ENCODE measurements around the gene PPP2R5B. TPM values are rescaled to one million over a fixed set of nuclear protein-coding genes. Genes with fewer than 3 reads are reported as not detected.

The PPP2R5B gene
- total RNA-seq, 1 donor from 2014 or later, result 8.2 TPM

- no peaks in the 10 kb centered on the region for H3K27me3 ChIP-seq (ENCODE audit: control insufficient read depth, insufficient read depth, low read length)
- DNase-seq (ENCODE audit: low read depth) (peak; percentile 64), FAIRE-seq (no peak)
- H3K36me3 ChIP-seq (ENCODE audit: control insufficient read depth, insufficient read depth, low read length), result peaks cover 21% of the 10 kb centered on the region
- no peak for TF ChIP-seq CTCF (IDR thresholded peaks at IDR 0.05; ENCODE audit: insufficient read depth, low read length, severe bottlenecking)
- H3K4me3 ChIP-seq (ENCODE audit: low read depth, low read length), result no peak overlapping the region
Measured at GRCh38 chr11:64900263-64900678, 24.2 kb upstream of the PPP2R5B start.

DNA sequence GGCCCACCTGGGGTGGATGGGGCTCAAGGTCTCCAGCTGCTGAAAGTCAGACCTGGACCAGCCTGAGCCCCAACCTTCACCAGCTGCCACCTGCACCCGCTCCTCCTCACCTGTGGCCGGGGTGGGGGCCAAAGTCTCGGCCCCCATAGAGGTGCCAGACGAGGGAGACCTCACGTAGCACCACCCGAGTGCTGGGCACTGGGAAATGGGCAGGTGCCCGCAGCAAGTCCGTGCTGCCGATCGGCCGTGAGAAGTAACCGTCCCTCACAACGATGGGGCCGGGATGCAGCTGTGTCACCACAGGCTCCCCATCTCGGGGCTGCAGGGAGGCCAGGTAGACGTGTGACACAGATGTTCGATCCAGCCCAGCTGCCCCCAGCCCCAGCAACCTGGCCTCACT is 23.7 kb upstream of the PPP2R5B start:
- no peak for TF ChIP-seq CTCF (IDR thresholded peaks at IDR 0.05; ENCODE audit: insufficient read depth, low read length, severe bottlenecking)
- H3K36me3 ChIP-seq (ENCODE audit: control insufficient read depth, insufficient read depth, low read length), result peaks cover 23% of the 10 kb centered on the region
- no peak for FAIRE-seq

GRCh38 chr11:64902102-64902900 is 22.2 kb upstream of the PPP2R5B start:
- no peak for DNase-seq (ENCODE audit: low read depth)
- Histone ChIP-seq H3K36me3 (ENCODE audit: control insufficient read depth, insufficient read depth, low read length) (peaks cover 31% of the 10 kb centered on the region), H3K4me3 (ENCODE audit: low read depth, low read length) (no peak overlapping the region), H3K27me3 (ENCODE audit: control insufficient read depth, insufficient read depth, low read length) (no peaks in the 10 kb centered on the region)
- TF ChIP-seq CTCF (IDR thresholded peaks at IDR 0.05; ENCODE audit: insufficient read depth, low read length, severe bottlenecking), result no peak
- no peak for FAIRE-seq

More for the DNA sequence above, 23.7 kb upstream of the PPP2R5B start:
- DNase-seq (ENCODE audit: low read depth), result no peak
- Histone ChIP-seq H3K27me3 (ENCODE audit: control insufficient read depth, insufficient read depth, low read length) (no peaks in the 10 kb centered on the region), H3K4me3 (ENCODE audit: low read depth, low read length) (no peak overlapping the region)

DNA sequence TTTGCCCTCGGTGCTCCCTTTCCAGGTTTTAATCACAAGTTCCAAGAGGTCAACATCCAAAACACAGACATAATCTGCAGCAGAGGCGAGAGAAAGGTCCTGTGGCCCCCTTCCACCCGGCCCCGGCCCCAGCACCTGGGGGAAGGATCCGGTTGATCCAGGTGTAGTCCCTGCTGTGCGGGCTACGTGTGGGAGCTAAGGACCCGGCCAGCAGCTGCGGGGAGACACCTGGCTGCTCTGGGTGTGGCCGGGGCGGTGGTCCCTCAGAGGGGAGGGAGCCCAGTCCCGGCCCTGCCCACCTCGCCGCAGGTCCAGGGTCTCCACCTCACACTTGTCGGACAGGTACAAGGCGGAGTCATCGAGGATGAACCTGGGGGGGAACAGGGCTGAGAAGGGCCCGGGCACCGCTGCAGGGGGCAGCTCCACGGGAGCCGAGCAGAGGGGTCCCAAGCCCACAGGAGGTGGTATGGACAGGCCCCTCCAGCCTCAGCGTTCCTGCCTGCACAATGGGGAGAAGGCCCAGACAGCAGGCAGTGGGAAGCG is 21.1 kb upstream of the PPP2R5B start:
- no peaks in the 10 kb centered on the region for H3K27me3 ChIP-seq (ENCODE audit: control insufficient read depth, insufficient read depth, low read length)
- H3K36me3 ChIP-seq (ENCODE audit: control insufficient read depth, insufficient read depth, low read length), result peaks cover 26% of the 10 kb centered on the region
- TF ChIP-seq CTCF (IDR thresholded peaks at IDR 0.05; ENCODE audit: insufficient read depth, low read length, severe bottlenecking), result no peak
- no peak overlapping the region for H3K4me3 ChIP-seq (ENCODE audit: low read depth, low read length)
- FAIRE-seq (no peak), DNase-seq (ENCODE audit: low read depth) (no peak)

- FAIRE-seq (no peak), DNase-seq (ENCODE audit: low read depth) (no peak)
- Histone ChIP-seq H3K36me3 (ENCODE audit: control insufficient read depth, insufficient read depth, low read length) (peaks cover 30% of the 10 kb centered on the region), H3K27me3 (ENCODE audit: control insufficient read depth, insufficient read depth, low read length) (no peaks in the 10 kb centered on the region), H3K4me3 (ENCODE audit: low read depth, low read length) (no peak overlapping the region)
- no peak for TF ChIP-seq CTCF (IDR thresholded peaks at IDR 0.05; ENCODE audit: insufficient read depth, low read length, severe bottlenecking)
Measured at GRCh38 chr11:64905516-64906313, 18.8 kb upstream of the PPP2R5B start.

Measured in bronchial epithelial cell (primary cell).